Uterus (tissue), 4 donors: ENCODE results near the gene U2AF1L4. TPM values are rescaled to one million over a fixed set of nuclear protein-coding genes. Genes with fewer than 3 reads are reported as not detected.

ENCODE experiments used
- DNase-seq, 2 donors: peaks; one replicate each; pipeline ENCODE4 v3.0.0-alpha.2; 2019 to 2020
- H3K27ac ChIP-seq, 2 donors: fragments of 200-600 bp; sonication (generic); 1 replicate in 1 of 2; 2 replicates in 1 of 2; pipeline ENCODE4 v1.5.1; 2016 to 2018
- H3K27me3 ChIP-seq, 2 donors: fragments of 200-600 bp; sonication (generic); one replicate each; pipeline ENCODE4 v1.5.1; 2018 to 2019; ENCODE audit warnings: control low read depth in 1 of 2
- H3K36me3 ChIP-seq, 2 donors: fragments of 200-600 bp; sonication (generic); one replicate each; pipeline ENCODE4 v1.5.1; 2019; ENCODE audit warnings: control low read depth in 1 of 2
- H3K4me1 ChIP-seq, 2 donors: fragments of 200-600 bp; sonication (generic); one replicate each; pipeline ENCODE4 v1.5.1; 2018 to 2019; ENCODE audit warnings: control low read depth in 1 of 2
- H3K4me3 ChIP-seq, 2 donors: fragments of 200-600 bp; sonication (generic); 1 replicate in 1 of 2; 2 replicates in 1 of 2; pipeline ENCODE4 v1.5.1; 2018 to 2019; ENCODE audit warnings: mild to moderate bottlenecking in 1 of 2
- H3K9me3 ChIP-seq, 2 donors: fragments of 200-600 bp; sonication (generic); one replicate each; pipeline ENCODE4 v1.5.1; 2019; ENCODE audit warnings: control low read depth in 1 of 2
- CTCF ChIP-seq, 4 experiments: fragments of 200-600 bp in 2 of 4; fragments of 450-650 bp in 2 of 4; sonication (generic) in 2 of 4; IDR thresholded peaks; one replicate each; pipeline ENCODE4 v1.5.1; 2016 to 2019; ENCODE audit warnings: antibody characterized with exemption in 4 of 4, mild to moderate bottlenecking in 2 of 4, moderate library complexity in 1 of 4
- POLR2A ChIP-seq, 2 donors: fragments of 450-650 bp; IDR thresholded peaks; one replicate each; pipeline ENCODE4 v1.6.1; 2016; ENCODE audit warnings: antibody characterized with exemption in 2 of 2, mild to moderate bottlenecking in 1 of 2, moderate library complexity in 1 of 2
- intact Hi-C: fragments of 100-400 bp; cut with DNase I; formaldehyde crosslinking; loops from one replicate; pipeline ENCODE4 v1.15.1; 2023; ENCODE audit warnings: low total_unique reads
- total RNA-seq, 4 donors: library from RNA; depleted of rRNA in 3 of 4; stranded (reverse); fragments of >200 nt in 3 of 4; gene quantifications; one replicate each; pipeline versions ENCODE4 v1.1.0 to v1.2.4, GENCODE V29; 2014 to 2023
- donor health status: DM: yes; HTN: yes; CAD: no.

The U2AF1L4 gene
- total RNA-seq, 4 donors from 2014 or later: 6.5 to 116 (median 19.5) TPM

- Histone ChIP-seq H3K27me3 (no peaks in the 10 kb centered on the region), H3K4me1 (no peaks in the 10 kb centered on the region), H3K4me3 (no peak overlapping the region), H3K36me3 (no peaks in the 10 kb centered on the region), H3K9me3 (no peaks in the 10 kb centered on the region), H3K27ac (no peak overlapping the region)
- no peak for DNase-seq
- intact Hi-C loops: no loop called here
- TF ChIP-seq CTCF (IDR thresholded peaks at IDR 0.05) (no peak), POLR2A (IDR thresholded peaks at IDR 0.05) (no peak)
These were observed 19.5 kb upstream of the U2AF1L4 start for GRCh38 chr19:35764432-35765315.

GRCh38 chr19:35760711-35761349 lies 15.6 kb upstream of the U2AF1L4 start:
- peaks cover 0 to 9% of the 10 kb centered on the region in 2 donors for H3K4me1 ChIP-seq
- no peak overlapping the region for H3K27ac ChIP-seq
- no peaks in the 10 kb centered on the region for H3K36me3 ChIP-seq
- H3K27me3 ChIP-seq: no peaks in the 10 kb centered on the region
- H3K9me3 ChIP-seq: no peaks in the 10 kb centered on the region
- DNase-seq: no peak
- intact Hi-C loops: no loop called here
- TF ChIP-seq CTCF (IDR thresholded peaks at IDR 0.05) (no peak), POLR2A (IDR thresholded peaks at IDR 0.05) (no peak)
- H3K4me3 ChIP-seq: no peak overlapping the region

GRCh38 chr19:35759697-35760096 lies 14.5 kb upstream of the U2AF1L4 start:
- no peaks in the 10 kb centered on the region for H3K27me3 ChIP-seq
- DNase-seq: no peak
- H3K27ac ChIP-seq: no peak overlapping the region
- peaks cover 0 to 13% of the 10 kb centered on the region in 2 donors for H3K4me1 ChIP-seq
- H3K9me3 ChIP-seq: no peaks in the 10 kb centered on the region
- TF ChIP-seq POLR2A (IDR thresholded peaks at IDR 0.05) (no peak), CTCF (IDR thresholded peaks at IDR 0.05) (no peak)
- H3K4me3 ChIP-seq: no peak overlapping the region
- no peaks in the 10 kb centered on the region for H3K36me3 ChIP-seq
- intact Hi-C loops: no loop called here

GRCh38 chr19:35757749-35758608 lies 12.8 kb upstream of the U2AF1L4 start, which contains the start of gene PROSER3:
PROSER3 (plus strand) TSS chr19:35758176; CDS start chr19:35758216, 40 bp downstream.
- intact Hi-C loops: no loop called here

More at GRCh38 chr19:35757749-35758608, 12.8 kb upstream of the U2AF1L4 start, which contains the start of gene PROSER3:
- H3K27ac ChIP-seq: peak within 1 kb of the TSS; percentile 98 to 99
- H3K36me3 ChIP-seq: no peaks in the 10 kb centered on the region
- H3K9me3 ChIP-seq: no peaks in the 10 kb centered on the region
- H3K4me1 ChIP-seq: peaks cover 0 to 17% of the 10 kb centered on the region in 2 donors
- peak within 1 kb of the TSS; percentile 94 to 96 for H3K4me3 ChIP-seq
- no peaks in the 10 kb centered on the region for H3K27me3 ChIP-seq
- DNase-seq: peak; percentile 99
- TF ChIP-seq POLR2A (IDR thresholded peaks at IDR 0.05): peak; percentile 26 to 89
- no peak for TF ChIP-seq CTCF (IDR thresholded peaks at IDR 0.05)
